H1 (cell line): ENCODE results near the gene COL20A1.

Experiments
- EZH2 ChIP-seq: fragments of 200-600 bp; sonication (generic); IDR thresholded peaks from 2 replicates; pipeline ENCODE4 v1.7.1; 2012; ENCODE audit warnings: low read depth, mild to moderate bottlenecking, moderate library complexity, low read length, inconsistent platforms; ENCODE audit not compliant: severe bottlenecking
- MAFK ChIP-seq: IDR thresholded peaks from 2 replicates; pipeline ENCODE4 v1.6.1; 2012; ENCODE audit warnings: low read depth, mild to moderate bottlenecking, improper control_type of control experiment, low read length
- MAX ChIP-seq: IDR thresholded peaks from 2 replicates; pipeline ENCODE4 v1.6.1; 2012; ENCODE audit warnings: inconsistent platforms
- POLR2A ChIP-seq, 2 experiments: IDR thresholded peaks; 1 replicate in 1 of 2; 2 replicates in 1 of 2; pipeline ENCODE4 v1.6.1; 2011; ENCODE audit warnings: low read depth in 2 of 2, low read length in 2 of 2, mild to moderate bottlenecking in 2 of 2; ENCODE audit errors: control extremely low read depth in 1 of 2
- RFX5 ChIP-seq: IDR thresholded peaks from 2 replicates; pipeline ENCODE4 v1.6.1; 2011; ENCODE audit warnings: low read depth, low read length, improper control_type of control experiment, borderline replicate concordance
- TAF1 ChIP-seq: IDR thresholded peaks from 2 replicates; pipeline ENCODE4 v1.6.1; 2011; ENCODE audit warnings: mild to moderate bottlenecking, low read depth, low read length
- TCF12 ChIP-seq: IDR thresholded peaks from 2 replicates; pipeline ENCODE4 v1.6.1; 2011; ENCODE audit warnings: low read depth, mild to moderate bottlenecking, low read length
- TEAD4 ChIP-seq: IDR thresholded peaks from 2 replicates; pipeline ENCODE4 v1.6.1; 2012; ENCODE audit warnings: low read depth, low read length, inconsistent platforms, mixed read lengths
- YY1 ChIP-seq: IDR thresholded peaks from 2 replicates; pipeline ENCODE4 v1.6.1; 2011; ENCODE audit warnings: low read depth, mild to moderate bottlenecking, low read length
- ZNF274 ChIP-seq: IDR thresholded peaks from 2 replicates; pipeline ENCODE4 v1.7.0; 2012; ENCODE audit warnings: low read length, borderline replicate concordance; ENCODE audit errors: extremely low read depth
- TF ChIP-seq, protein P1 (sequence below), 3 experiments: IDR thresholded peaks; 1 replicate in 2 of 3; 2 replicates in 1 of 3; pipeline versions ENCODE4 v1.5.1 to v1.6.1; 2011; ENCODE audit warnings: low read length in 3 of 3, mild to moderate bottlenecking in 3 of 3, inconsistent platforms in 2 of 3, low read depth in 1 of 3, moderate library complexity in 1 of 3; ENCODE audit not compliant: insufficient read depth in 1 of 3; ENCODE audit errors: control extremely low read depth in 1 of 3

GRCh38 chr20:63362436-63363009 is 69.5 kb downstream of the COL20A1 start:
- TF ChIP-seq, protein P1, sequence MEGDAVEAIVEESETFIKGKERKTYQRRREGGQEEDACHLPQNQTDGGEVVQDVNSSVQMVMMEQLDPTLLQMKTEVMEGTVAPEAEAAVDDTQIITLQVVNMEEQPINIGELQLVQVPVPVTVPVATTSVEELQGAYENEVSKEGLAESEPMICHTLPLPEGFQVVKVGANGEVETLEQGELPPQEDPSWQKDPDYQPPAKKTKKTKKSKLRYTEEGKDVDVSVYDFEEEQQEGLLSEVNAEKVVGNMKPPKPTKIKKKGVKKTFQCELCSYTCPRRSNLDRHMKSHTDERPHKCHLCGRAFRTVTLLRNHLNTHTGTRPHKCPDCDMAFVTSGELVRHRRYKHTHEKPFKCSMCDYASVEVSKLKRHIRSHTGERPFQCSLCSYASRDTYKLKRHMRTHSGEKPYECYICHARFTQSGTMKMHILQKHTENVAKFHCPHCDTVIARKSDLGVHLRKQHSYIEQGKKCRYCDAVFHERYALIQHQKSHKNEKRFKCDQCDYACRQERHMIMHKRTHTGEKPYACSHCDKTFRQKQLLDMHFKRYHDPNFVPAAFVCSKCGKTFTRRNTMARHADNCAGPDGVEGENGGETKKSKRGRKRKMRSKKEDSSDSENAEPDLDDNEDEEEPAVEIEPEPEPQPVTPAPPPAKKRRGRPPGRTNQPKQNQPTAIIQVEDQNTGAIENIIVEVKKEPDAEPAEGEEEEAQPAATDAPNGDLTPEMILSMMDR (IDR thresholded peaks at IDR 0.05; ENCODE audit: control extremely low read depth in 1 of 3, insufficient read depth in 1 of 3, low read depth in 1 of 3, low read length in 3 of 3), result no peak
- no peak for TF ChIP-seq TEAD4
- TF ChIP-seq TCF12, result no peak
- TF ChIP-seq ZNF274, result no peak
- no peak for TF ChIP-seq MAFK
- no peak for TF ChIP-seq YY1
- no peak for TF ChIP-seq RFX5
- TF ChIP-seq TAF1, result no peak
- TF ChIP-seq POLR2A (IDR thresholded peaks at IDR 0.05; ENCODE audit: control extremely low read depth in 1 of 2, low read depth in 2 of 2, low read length in 2 of 2), result no peak
- TF ChIP-seq MAX, result no peak
- no peak for TF ChIP-seq EZH2
